Measurements from ENCODE around the gene FGF14.

FGF14 gene

GRCh38 chr13:101903890-101904289 lies 498.0 kb downstream of the FGF14 start:
- in situ Hi-C loops (cut with HindIII; ENCODE audit: low sequenced_read_pairs): loop anchor here (5.0 kb wide), 1 partner anchor 72 kb away; no protein-coding TSS in a partner anchor
- TF ChIP-seq, protein P1, sequence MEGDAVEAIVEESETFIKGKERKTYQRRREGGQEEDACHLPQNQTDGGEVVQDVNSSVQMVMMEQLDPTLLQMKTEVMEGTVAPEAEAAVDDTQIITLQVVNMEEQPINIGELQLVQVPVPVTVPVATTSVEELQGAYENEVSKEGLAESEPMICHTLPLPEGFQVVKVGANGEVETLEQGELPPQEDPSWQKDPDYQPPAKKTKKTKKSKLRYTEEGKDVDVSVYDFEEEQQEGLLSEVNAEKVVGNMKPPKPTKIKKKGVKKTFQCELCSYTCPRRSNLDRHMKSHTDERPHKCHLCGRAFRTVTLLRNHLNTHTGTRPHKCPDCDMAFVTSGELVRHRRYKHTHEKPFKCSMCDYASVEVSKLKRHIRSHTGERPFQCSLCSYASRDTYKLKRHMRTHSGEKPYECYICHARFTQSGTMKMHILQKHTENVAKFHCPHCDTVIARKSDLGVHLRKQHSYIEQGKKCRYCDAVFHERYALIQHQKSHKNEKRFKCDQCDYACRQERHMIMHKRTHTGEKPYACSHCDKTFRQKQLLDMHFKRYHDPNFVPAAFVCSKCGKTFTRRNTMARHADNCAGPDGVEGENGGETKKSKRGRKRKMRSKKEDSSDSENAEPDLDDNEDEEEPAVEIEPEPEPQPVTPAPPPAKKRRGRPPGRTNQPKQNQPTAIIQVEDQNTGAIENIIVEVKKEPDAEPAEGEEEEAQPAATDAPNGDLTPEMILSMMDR (IDR thresholded peaks at IDR 0.05; ENCODE audit: low read depth, low read length, missing control alignments): no peak
- no peak for DNase-seq (ENCODE audit: low read depth)
- H3K4me3 ChIP-seq (ENCODE audit: low read depth, low read length): no peak overlapping the region

- in situ Hi-C loops (cut with HindIII; ENCODE audit: low sequenced_read_pairs): no loop called here
- no peak overlapping the region for H3K4me3 ChIP-seq (ENCODE audit: low read depth, low read length)
- no peak for DNase-seq (ENCODE audit: low read depth)
- TF ChIP-seq, protein P1 (IDR thresholded peaks at IDR 0.05; ENCODE audit: low read depth, low read length, missing control alignments): no peak
These were observed 503.2 kb downstream of the FGF14 start for GRCh38 chr13:101898676-101899075.

GRCh38 chr13:101896541-101896940 lies 505.3 kb downstream of the FGF14 start:
- DNase-seq (ENCODE audit: low read depth): no peak
- no peak overlapping the region for H3K4me3 ChIP-seq (ENCODE audit: low read depth, low read length)
- TF ChIP-seq, protein P1 (IDR thresholded peaks at IDR 0.05; ENCODE audit: low read depth, low read length, missing control alignments): no peak
- in situ Hi-C loops (cut with HindIII; ENCODE audit: low sequenced_read_pairs): no loop called here

- in situ Hi-C loops (cut with HindIII; ENCODE audit: low sequenced_read_pairs): no loop called here
- DNase-seq (ENCODE audit: low read depth): no peak
- no peak overlapping the region for H3K4me3 ChIP-seq (ENCODE audit: low read depth, low read length)
- TF ChIP-seq, protein P1 (IDR thresholded peaks at IDR 0.05; ENCODE audit: low read depth, low read length, missing control alignments): no peak
These were observed 508.8 kb downstream of the FGF14 start for GRCh38 chr13:101893021-101893420.

- TF ChIP-seq, protein P1 (IDR thresholded peaks at IDR 0.05; ENCODE audit: low read depth, low read length, missing control alignments): no peak
- in situ Hi-C loops (cut with HindIII; ENCODE audit: low sequenced_read_pairs): no loop called here
- no peak overlapping the region for H3K4me3 ChIP-seq (ENCODE audit: low read depth, low read length)
- peak; percentile 23 for DNase-seq (ENCODE audit: low read depth)
These were observed 509.6 kb downstream of the FGF14 start for GRCh38 chr13:101892296-101892695.

DNA sequence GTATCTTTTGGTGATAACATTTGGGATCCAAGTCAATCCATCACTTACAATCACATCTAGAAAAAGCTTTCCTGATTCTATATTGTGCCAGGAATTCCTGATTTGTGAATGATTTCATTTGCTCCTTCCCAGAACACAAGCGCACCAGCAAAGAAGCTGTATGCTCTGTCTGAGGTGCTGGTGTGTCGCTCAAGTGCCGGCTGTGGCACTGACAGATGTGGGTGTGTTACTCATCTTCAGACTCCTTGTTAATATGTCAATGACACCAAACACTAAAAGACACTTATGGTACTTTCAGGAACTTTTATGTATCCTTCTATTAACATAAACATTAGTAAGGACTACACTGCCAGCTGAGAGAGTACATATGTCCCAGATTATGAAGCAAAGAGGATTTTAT lies 520.3 kb downstream of the FGF14 start:
- TF ChIP-seq, protein P1 (IDR thresholded peaks at IDR 0.05; ENCODE audit: low read depth, low read length, missing control alignments): no peak
- in situ Hi-C loops (cut with HindIII; ENCODE audit: low sequenced_read_pairs): no loop called here

GRCh38 chr13:101880581-101880980 lies 521.3 kb downstream of the FGF14 start:
- H3K4me3 ChIP-seq (ENCODE audit: low read depth, low read length): no peak overlapping the region
- DNase-seq (ENCODE audit: low read depth): no peak
- TF ChIP-seq, protein P1 (IDR thresholded peaks at IDR 0.05; ENCODE audit: low read depth, low read length, missing control alignments): no peak
- in situ Hi-C loops (cut with HindIII; ENCODE audit: low sequenced_read_pairs): no loop called here

More for the DNA sequence above, 520.3 kb downstream of the FGF14 start:
- H3K4me3 ChIP-seq (ENCODE audit: low read depth, low read length): no peak overlapping the region
- no peak for DNase-seq (ENCODE audit: low read depth)

All from astrocyte of the cerebellum (primary cell).